Small intestine (tissue), 7 donors: ENCODE data around the gene BIRC3. TPM values are rescaled to one million over a fixed set of nuclear protein-coding genes. Genes with fewer than 3 reads are reported as not detected.

ENCODE experiments used
- DNase-seq, 2 donors: peaks; one replicate each; pipeline versions ENCODE4 v3.0.0 to v3.0.0-alpha.2; 2013
- FAIRE-seq: peaks from 2 replicates; lab custom pipeline; 2012; peaks lifted over from hg19 to GRCh38; lab: Jason Lieb, UNC
- H3K27ac ChIP-seq, 3 donors: one replicate each; pipeline ENCODE4 v1.5.1; 2013; ENCODE audit warnings: low read length in 2 of 3, mild to moderate bottlenecking in 2 of 3, control low read depth in 1 of 3, inconsistent platforms in 1 of 3, low read depth in 1 of 3, moderate library complexity in 1 of 3
- H3K27me3 ChIP-seq, 3 donors: one replicate each; pipeline ENCODE4 v1.6.1; 2013; ENCODE audit warnings: low read length in 3 of 3, inconsistent platforms in 1 of 3; ENCODE audit not compliant: control insufficient read depth in 3 of 3, insufficient read depth in 3 of 3
- H3K36me3 ChIP-seq, 3 donors: one replicate each; pipeline ENCODE4 v1.6.1; 2013; ENCODE audit warnings: low read length in 3 of 3, inconsistent platforms in 1 of 3, low read depth in 1 of 3, mild to moderate bottlenecking in 1 of 3, moderate library complexity in 1 of 3; ENCODE audit not compliant: control insufficient read depth in 3 of 3, insufficient read depth in 2 of 3
- H3K4me1 ChIP-seq, 3 donors: one replicate each; pipeline ENCODE4 v1.6.1; 2013; ENCODE audit warnings: low read length in 2 of 3, inconsistent platforms in 1 of 3, low read depth in 1 of 3, mild to moderate bottlenecking in 1 of 3, moderate library complexity in 1 of 3; ENCODE audit not compliant: control insufficient read depth in 3 of 3, insufficient read depth in 2 of 3
- H3K4me3 ChIP-seq, 3 donors: one replicate each; pipeline ENCODE4 v1.5.1; 2013; ENCODE audit warnings: low read length in 3 of 3, control low read depth in 1 of 3, inconsistent platforms in 1 of 3, low read depth in 1 of 3, mild to moderate bottlenecking in 1 of 3, moderate library complexity in 1 of 3
- H3K9me3 ChIP-seq, 2 donors: one replicate each; pipeline ENCODE4 v1.6.1; 2013; ENCODE audit warnings: low read depth in 1 of 2, low read length in 1 of 2; ENCODE audit not compliant: control insufficient read depth in 2 of 2, insufficient read depth in 1 of 2
- WGBS, 3 donors: extraction: QIAGEN DNeasy Blood & Tissue Kit; methylation state at CpG; one replicate each; pipeline ENCODE4 v1.1.7; 2013; 5-methylcytosine and 5-hydroxymethylcytosine counted together
- polyA plus RNA-seq, 4 donors: library from polyadenylated mRNA; stranded (reverse) in 3 of 4; unstranded in 1 of 4; fragments of 200-250 nt in 3 of 4; fragments of 120-200 nt in 1 of 4; gene quantifications; one replicate each; pipeline versions ENCODE4 v1.2.1 to v1.2.3, GENCODE V29; 2013
- donor health status: healthy with polysubstance abuse.
- donor health status: control.
- donor health status: control.
- donor health status: Bipolar disorder and iron deficiency.
- donor health status: healthy.

BIRC3 gene
- polyA plus RNA-seq, 4 donors: 8.3 to 49.0 (median 29.0) TPM

DNA sequence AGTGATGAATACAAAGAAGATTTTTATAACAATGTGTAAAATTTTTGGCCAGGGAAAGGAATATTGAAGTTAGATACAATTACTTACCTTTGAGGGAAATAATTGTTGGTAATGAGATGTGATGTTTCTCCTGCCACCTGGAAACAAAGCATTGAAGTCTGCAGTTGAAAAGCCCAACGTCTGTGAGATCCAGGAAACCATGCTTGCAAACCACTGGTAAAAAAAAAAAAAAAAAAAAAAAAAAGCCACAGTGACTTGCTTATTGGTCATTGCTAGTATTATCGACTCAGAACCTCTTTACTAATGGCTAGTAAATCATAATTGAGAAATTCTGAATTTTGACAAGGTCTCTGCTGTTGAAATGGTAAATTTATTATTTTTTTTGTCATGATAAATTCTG lies 5.3 kb downstream of the BIRC3 start:
- Histone ChIP-seq H3K4me1 (peaks cover 0 to 2% (median 0%) of the 10 kb centered on the region in 3 donors), H3K27me3 (no peaks in the 10 kb centered on the region), H3K4me3 (no peak overlapping the region), H3K36me3 (peaks cover 3 to 10% (median 4%) of the 10 kb centered on the region in 3 donors), H3K27ac (no peak overlapping the region), H3K9me3 (no peaks in the 10 kb centered on the region)
- FAIRE-seq (no peak), DNase-seq (no peak)
- WGBS, 3 donors: 47 to 71% (median 49%) methylated on average over 2 of the region's 2 CpGs

DNA sequence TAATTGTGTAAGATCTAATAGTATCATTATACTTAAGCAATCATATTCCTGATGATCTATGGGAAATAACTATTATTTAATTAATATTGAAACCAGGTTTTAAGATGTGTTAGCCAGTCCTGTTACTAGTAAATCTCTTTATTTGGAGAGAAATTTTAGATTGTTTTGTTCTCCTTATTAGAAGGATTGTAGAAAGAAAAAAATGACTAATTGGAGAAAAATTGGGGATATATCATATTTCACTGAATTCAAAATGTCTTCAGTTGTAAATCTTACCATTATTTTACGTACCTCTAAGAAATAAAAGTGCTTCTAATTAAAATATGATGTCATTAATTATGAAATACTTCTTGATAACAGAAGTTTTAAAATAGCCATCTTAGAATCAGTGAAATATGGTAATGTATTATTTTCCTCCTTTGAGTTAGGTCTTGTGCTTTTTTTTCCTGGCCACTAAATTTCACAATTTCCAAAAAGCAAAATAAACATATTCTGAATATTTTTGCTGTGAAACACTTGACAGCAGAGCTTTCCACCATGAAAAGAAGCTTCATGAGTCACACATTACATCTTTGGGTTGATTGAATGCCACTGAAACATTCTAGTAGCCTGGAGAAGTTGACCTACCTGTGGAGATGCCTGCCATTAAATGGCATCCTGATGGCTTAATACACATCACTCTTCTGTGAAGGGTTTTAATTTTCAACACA lies 6.4 kb downstream of the BIRC3 start:
- FAIRE-seq (peak; percentile 84), DNase-seq (no peak)
- H3K27me3 ChIP-seq: no peaks in the 10 kb centered on the region
- no peak overlapping the region for H3K27ac ChIP-seq
- H3K4me3 ChIP-seq: no peak overlapping the region
- 90 to 100% (median 98%) methylated on average over 1 of the region's 1 CpG for WGBS, 3 donors
- peaks cover 0 to 1% (median 0%) of the 10 kb centered on the region in 3 donors for H3K4me1 ChIP-seq
- H3K9me3 ChIP-seq: no peaks in the 10 kb centered on the region
- peaks cover 3 to 10% (median 4%) of the 10 kb centered on the region in 3 donors for H3K36me3 ChIP-seq

DNA sequence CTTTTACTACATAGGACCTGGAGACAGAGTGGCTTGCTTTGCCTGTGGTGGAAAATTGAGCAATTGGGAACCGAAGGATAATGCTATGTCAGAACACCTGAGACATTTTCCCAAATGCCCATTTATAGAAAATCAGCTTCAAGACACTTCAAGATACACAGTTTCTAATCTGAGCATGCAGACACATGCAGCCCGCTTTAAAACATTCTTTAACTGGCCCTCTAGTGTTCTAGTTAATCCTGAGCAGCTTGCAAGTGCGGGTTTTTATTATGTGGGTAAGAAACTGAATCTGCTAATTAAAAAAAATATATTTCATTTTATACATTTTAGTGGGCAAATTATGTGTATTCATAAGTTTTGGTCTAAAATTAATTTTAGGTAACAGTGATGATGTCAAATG lies 7.8 kb downstream of the BIRC3 start:
- Histone ChIP-seq H3K4me1 (no peaks in the 10 kb centered on the region), H3K4me3 (no peak overlapping the region), H3K27ac (no peak overlapping the region), H3K27me3 (no peaks in the 10 kb centered on the region), H3K9me3 (no peaks in the 10 kb centered on the region), H3K36me3 (peaks cover 3 to 10% (median 7%) of the 10 kb centered on the region in 3 donors)
- FAIRE-seq (no peak), DNase-seq (no peak)
- WGBS, 3 donors: 91 to 94% (median 93%) methylated on average over 3 of the region's 3 CpGs

DNA sequence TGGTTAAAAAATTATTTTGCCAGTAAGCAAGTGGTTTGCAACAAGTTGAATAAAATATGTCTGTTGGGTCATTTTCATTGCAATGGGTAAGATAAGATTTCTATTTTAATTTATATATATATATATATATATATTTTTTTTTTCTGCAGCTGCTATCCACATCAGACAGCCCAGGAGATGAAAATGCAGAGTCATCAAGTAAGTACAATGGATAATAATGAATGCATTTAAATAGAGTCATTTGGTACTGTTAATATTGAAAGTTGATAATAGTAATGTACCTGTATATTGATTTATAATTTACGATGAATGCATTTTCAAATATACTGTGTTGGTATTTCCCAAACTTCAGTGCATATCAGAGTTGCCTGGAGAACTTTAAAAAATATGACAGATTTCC lies 11.5 kb downstream of the BIRC3 start:
- DNase-seq (no peak), FAIRE-seq (no peak)
- no peaks in the 10 kb centered on the region for H3K4me1 ChIP-seq
- H3K27me3 ChIP-seq: no peaks in the 10 kb centered on the region
- H3K36me3 ChIP-seq: peaks cover 3 to 24% (median 13%) of the 10 kb centered on the region in 3 donors
- no peaks in the 10 kb centered on the region for H3K9me3 ChIP-seq
- no peak overlapping the region for H3K27ac ChIP-seq
- WGBS, 3 donors: 95 to 98% (median 98%) methylated on average over 1 of the region's 1 CpG
- H3K4me3 ChIP-seq: no peak overlapping the region

DNA sequence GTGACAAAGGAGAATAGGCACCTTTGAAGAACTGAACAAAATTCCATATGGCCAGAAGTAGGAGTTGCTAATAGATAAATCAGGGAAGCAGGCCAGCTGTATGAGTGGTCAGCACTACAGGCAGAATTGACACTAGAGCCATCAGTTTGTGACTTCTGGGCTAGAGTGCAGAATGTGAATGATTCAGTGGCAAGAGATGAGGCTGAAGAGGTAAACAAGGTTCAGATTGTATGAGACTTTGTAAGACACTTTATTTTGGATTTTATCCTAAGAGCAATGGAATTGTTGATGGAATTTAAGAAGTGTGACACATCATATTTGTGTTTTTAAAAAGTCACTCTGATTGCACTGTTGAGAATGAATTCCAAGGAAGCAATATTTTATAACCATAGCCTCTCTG lies 12.9 kb downstream of the BIRC3 start:
- DNase-seq (no peak), FAIRE-seq (no peak)
- Histone ChIP-seq H3K27ac (no peak overlapping the region), H3K36me3 (peaks cover 3 to 20% (median 16%) of the 10 kb centered on the region in 3 donors), H3K27me3 (no peaks in the 10 kb centered on the region), H3K4me1 (no peaks in the 10 kb centered on the region), H3K4me3 (no peak overlapping the region), H3K9me3 (no peaks in the 10 kb centered on the region)

DNA sequence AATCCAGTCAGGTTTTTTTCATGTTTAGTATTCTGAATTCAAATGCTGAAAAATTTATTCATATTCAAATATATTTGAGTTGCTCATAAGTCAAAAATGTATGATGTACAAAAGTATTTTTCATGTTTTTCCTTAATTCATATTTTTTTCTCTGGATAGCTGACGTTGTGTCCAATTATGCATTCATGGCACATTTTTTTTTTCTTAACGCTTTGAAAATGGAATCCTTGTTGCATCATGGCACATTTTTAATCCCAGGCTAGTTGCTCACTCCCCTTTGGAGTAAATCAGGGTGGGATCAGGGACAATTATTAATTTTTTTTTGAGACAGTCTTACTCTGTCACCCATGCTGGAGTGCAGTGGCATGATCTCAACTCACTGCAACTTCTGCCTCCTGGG lies 14.1 kb downstream of the BIRC3 start:
- Histone ChIP-seq H3K36me3 (peaks cover 3 to 18% (median 16%) of the 10 kb centered on the region in 3 donors), H3K4me1 (no peaks in the 10 kb centered on the region), H3K9me3 (no peaks in the 10 kb centered on the region), H3K27me3 (no peaks in the 10 kb centered on the region), H3K4me3 (no peak overlapping the region), H3K27ac (no peak overlapping the region)
- FAIRE-seq: no peak
- 93 to 95% (median 95%) methylated on average over 2 of the region's 2 CpGs for WGBS, 3 donors
- DNase-seq: no peak

DNA sequence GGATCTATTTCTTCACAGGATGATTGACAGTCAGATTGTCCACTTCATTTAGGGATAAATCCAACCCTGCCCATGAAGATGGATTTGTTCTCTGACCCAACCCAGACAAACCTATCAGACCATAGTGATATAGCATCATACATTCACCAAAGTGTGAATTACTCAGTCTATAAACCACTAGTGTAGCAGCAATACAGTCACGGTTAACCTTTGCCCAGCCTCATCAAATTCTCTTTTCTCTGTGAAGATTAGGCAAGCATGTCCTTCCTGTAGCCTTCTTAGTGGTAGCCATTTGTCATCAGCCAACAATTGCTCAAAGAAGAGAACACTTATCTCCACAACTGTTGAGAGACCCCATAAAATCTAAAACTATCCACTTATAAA lies 15.3 kb downstream of the BIRC3 start:
- Histone ChIP-seq H3K27me3 (no peaks in the 10 kb centered on the region), H3K9me3 (no peaks in the 10 kb centered on the region), H3K4me3 (no peak overlapping the region), H3K27ac (no peak overlapping the region), H3K4me1 (no peaks in the 10 kb centered on the region), H3K36me3 (peaks cover 0 to 14% (median 14%) of the 10 kb centered on the region in 3 donors)
- no peak for FAIRE-seq
- 57 to 63% (median 61%) methylated on average over 1 of the region's 1 CpG for WGBS, 3 donors
- peak; percentile 58 to 76 for DNase-seq

DNA sequence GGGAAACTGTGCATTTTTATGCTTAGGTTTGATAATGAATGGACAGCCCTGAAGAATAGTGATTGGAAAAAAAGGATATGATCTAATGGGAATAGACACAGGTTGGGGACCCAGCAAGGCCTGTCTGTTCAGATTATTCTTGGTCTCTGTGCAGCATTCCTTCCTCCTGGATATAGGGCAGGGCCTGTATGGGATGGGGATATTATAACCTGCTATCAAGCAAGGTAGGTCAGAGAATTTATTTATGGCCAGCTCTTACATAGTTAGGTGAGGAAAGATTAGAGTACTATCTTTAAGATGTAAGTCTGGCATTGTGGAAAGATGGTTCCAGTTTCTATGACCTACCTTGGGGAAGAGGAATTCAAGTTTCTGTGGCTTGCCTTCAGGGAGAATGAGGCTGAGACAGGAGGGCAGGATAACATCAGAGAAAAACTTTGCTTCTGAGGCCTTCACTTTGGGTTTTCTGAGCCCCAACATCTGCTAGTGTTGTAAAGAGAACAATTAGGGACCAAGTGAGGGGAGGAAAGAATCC lies 21.3 kb downstream of the BIRC3 start:
- Histone ChIP-seq H3K4me1 (peaks cover 0 to 4% (median 0%) of the 10 kb centered on the region in 3 donors), H3K27me3 (no peaks in the 10 kb centered on the region), H3K36me3 (peaks cover 0 to 8% (median 0%) of the 10 kb centered on the region in 3 donors), H3K27ac (peak overlapping the region in 1 of 3 donors; percentile 30), H3K9me3 (no peaks in the 10 kb centered on the region), H3K4me3 (no peak overlapping the region)
- DNase-seq (peak in 1 of 2 donors; percentile 40), FAIRE-seq (no peak)
